CD4-positive, alpha-beta T cell treated with Interleukin-15 for 1 hour (primary cell): ENCODE data around the gene BNC1.

Source experiments
- DNase-seq: peaks from one replicate; pipeline ENCODE4 v3.0.0-alpha.2; 2020

BNC1 gene

DNA sequence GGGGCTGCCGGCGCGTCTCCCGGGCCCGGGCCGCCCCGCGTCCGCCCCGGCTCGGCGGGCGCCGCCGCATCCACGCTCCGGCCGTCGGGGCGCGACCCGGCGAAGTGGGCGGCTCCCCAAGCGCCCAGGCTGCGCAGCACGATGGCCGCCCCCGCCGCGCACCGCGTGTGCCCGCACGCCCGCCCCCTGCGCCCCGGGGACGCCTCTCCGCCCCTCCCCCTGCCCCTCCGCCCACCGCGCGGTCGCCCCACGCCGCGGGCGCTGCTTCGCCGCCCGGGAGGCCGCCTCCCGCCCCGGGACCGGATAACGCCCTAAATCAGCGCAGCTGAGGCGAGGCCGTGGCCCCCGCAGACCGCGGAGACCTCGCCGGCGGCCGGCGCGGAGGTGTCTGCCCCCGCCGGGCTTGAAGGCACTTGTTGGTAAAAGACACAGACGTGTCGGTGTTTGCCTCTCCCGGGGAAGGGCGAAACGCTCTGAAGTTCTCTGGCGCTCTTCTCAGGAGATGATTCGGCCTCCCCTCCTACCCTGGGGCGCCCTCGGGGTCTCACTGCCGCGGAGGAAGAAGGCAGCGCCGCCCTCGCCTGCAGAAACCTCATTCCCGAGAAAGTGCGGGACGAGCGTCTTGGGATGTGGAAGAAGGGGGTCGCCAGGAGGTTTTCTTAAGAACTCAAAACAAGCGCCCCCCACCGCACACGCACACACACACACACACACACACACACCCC is at the start of gene BNC1:
BNC1 (minus strand) TSS at position 106 of the 725 bp plus-strand sequence; CDS start at position 70, 36 bp downstream.
- DNase-seq, result no peak

- DNase-seq, result no peak
Measured at GRCh38 chr15:83327041-83327440, 42.6 kb upstream of the BNC1 start.

GRCh38 chr15:83324799-83325198 is 40.3 kb upstream of the BNC1 start:
- no peak for DNase-seq

GRCh38 chr15:83323296-83323711 is 38.8 kb upstream of the BNC1 start:
- DNase-seq, result no peak

DNA sequence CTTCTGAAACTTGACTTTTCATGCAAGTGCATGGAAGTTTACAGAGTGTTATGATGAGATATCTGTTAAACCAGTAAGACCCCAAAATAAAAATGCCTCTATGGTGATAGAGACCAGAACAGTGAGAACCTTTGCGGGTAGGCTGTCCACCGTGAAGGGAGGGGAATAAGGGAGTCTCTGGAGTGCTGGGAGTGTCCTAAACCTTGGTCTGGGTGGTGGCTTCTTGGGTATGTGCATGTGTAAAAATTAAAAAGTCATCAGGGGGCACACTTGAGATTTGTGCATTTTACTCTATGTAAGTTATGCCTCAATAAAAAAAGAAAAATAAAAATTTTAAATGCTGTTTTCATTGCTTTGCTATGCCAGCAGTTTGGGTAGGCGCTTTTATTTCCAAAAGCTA is 38.2 kb upstream of the BNC1 start:
- no peak for DNase-seq

DNA sequence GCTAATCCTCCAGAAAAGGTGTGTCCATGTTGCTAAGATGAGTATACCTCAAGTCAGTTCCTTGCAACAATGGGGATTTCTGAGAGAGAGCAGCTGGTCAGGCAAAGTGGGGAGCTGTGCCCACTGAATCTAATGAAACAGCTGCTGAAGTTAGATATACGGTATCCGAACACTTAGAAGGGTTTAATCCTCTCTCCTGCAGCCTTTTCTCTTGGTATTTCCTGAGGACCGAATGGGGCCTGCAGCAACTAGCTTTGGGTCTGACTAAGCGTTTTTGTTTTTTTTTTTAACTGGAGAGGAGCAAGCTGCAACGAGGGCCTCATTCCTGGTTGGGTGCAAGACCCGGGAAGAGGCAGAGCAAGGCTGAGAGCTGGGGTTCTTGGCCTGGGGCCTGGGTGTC is 37.6 kb upstream of the BNC1 start:
- DNase-seq, result no peak

DNA sequence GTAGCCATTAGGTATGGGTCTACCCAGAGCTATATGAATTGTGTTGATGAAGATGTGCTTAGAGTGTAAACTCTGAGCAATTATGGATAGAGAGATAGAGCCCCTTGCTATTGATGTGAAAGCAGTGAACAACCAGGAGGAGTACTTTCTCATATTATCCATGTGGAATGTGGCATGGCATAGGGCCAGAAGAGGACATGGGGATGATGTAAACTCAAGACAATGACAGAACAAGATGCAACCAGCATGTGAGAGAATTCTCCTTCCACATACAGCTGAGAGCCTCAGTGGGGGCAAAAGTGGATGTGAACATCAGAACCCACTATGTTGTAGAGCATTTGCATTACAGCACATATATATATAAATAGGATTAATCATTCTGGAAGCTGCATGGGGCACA is 36.4 kb upstream of the BNC1 start:
- no peak for DNase-seq

GRCh38 chr15:83320404-83320803 is 35.9 kb upstream of the BNC1 start:
- DNase-seq, result no peak

DNA sequence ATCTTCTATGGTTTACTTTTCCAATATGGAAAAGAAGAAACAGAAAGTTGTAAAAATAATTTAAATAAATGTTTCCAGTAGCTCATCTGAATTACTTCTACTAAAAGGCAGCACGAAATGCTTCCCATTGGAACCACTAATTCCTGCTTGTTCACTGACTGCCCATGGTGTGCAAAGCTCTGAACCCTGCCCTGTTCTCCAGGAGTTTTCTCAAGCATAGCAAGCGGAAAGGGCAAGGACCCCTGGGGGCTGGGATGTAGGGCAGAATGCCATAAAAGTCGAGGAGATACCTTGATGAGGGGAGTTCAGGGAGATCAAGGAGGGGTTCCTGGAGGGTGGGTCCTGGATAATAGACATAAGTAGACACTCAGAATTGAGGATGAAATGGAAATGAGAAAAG is 35.3 kb upstream of the BNC1 start:
- DNase-seq, result no peak

- no peak for DNase-seq
Measured at GRCh38 chr15:83318861-83319415, 34.5 kb upstream of the BNC1 start.

DNA sequence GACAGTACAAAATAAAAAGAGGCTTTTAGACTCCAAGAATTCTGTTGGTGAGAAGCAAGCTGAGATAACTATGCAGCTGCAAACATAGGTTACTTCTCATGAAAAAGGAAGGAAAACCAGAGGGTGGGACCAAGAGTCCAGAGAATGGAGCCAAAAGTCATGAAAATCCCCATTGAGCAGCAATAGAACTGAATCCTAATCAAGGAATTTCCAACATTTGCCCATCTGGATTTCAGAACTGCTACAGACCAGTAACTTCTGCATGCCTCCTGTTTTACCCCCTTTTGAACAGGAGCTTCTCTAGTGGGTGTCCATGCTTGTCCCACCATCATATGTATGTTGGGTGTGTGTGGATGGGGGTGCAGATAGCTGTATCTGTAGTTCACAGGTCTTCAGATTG is 33.6 kb upstream of the BNC1 start:
- DNase-seq, result no peak

- no peak for DNase-seq
Measured at GRCh38 chr15:83312071-83312470, 27.6 kb upstream of the BNC1 start.

DNA sequence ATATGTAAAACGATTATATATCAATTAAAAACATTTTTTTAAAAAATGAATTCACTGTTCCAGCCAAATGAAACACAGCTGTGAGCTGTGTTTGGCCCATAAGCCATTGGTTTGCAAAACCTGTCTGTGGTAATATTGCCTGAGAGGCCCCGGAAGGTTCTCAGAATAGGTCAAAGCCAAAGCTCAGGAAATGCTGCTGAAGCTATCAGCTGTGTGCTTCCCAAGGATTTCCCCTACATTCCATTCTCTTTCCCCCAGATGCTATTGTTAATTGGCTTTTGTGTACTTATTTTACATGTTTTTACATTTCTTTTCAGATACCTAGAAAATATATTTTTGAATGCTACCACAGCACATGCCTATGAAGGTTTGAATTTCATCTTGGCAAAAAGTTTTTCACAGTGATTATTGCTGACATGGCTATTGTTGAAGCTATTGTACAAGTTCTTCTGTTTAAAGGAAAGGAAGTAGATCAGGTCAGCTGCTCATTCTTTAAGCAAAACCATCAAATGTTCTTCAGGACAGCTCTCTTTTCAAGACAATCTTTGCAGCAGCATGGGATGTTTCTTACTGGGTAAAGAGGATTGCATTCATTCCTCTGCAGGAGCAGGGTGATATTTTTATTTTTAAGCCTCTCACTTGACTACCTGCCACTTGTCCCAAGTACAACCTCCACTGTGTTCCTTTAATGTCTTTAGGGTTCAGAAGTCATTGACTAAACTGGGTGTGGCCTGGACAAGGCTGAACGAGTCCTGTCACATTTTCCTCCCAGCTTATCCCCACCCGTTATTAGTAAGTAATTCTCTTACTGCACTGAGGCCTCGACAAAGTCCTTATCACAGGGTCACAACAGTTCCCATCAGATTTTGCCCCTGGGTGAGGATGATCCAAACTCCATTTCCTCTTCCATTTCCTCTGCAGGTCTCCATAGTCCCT is 26.3 kb upstream of the BNC1 start:
- DNase-seq, result no peak

DNA sequence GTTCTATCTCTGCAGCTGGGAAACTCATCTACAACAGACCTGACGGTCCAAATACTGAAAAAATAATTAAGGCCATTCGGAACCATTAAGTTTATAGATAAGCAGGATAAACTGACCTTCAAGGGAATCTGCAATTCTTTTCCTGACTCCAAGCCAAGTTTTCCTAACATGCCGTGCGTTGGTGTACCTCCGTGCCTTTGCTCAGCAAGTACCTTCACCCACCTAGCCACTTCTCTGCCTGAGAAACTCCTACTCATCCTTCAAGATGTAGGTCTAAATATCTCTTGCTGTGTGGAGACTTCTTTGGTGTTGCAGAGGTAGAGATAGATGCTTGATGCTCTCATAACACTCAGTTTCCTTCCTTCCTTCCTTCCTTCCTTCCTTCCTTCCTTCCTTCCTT is 24.2 kb upstream of the BNC1 start:
- DNase-seq, result no peak

GRCh38 chr15:83306561-83306960 is 22.1 kb upstream of the BNC1 start:
- no peak for DNase-seq

DNA sequence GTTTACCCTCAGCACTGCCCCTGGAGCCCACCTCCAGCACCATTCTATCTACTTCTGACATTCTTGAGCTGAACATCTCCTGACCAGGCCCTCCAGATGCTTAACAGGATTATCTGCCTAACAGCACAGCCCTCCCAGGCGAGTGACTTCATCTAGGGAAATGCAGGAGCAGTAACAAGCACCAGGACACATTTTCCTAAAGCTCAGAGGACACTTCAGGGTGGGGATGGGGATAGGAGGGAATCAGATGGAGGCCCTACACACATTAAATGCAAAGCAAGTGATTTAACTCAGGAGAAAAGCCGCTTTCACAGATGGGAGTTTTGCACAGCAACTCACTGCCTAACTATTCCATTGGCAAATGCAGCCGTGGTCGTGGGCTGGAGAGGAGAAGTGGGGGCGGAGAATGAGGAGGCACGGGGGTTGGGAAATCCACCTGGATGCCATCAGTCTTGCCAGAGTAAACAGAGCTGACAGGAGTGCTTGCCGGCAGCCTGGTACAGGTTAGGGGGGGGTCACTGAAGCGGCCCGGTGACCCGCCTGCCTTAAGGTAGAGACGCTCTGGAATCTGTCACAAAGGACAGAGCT is 21.3 kb upstream of the BNC1 start:
- no peak for DNase-seq

DNA sequence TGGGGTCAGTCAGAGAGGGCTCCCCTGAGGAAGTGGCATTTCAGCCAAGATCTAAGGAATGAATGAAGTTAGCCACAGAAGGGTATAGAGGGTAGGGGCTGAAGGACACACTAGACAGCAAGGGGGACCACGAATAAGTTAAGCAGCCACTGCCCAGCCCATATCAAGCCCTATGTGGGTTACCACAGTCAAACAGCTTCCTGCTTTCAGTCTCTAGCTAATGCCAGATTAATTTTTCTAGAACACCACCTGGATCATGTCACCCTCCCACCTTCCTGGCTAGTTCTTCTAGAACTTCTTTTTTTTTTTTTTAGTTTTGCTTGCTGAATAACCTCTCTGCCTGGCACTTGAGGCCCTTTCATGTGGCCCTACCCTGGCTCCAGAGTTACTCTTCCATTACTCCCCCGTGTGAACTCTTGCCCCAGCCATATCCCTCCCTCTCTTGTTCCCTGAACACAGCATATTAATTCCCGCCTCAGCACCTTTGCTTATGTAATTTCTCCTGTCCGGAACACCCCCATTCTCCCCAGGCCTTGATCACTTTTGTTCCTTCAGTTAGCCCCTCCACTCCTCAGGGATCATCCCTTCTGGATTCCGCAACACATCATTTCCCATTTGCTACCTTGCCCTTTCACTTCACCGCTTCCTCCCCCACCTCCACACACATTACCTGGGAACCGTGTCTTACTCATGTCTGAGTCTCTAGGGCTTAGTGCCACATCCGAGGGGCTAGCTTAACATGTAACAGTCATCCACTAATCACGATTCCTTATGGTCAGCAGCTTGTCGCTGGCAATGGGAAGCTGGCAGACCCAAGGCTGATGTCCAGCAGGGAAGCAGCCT is 20.6 kb upstream of the BNC1 start:
- DNase-seq, result no peak

GRCh38 chr15:83303535-83303934 is 19.1 kb upstream of the BNC1 start:
- no peak for DNase-seq

DNA sequence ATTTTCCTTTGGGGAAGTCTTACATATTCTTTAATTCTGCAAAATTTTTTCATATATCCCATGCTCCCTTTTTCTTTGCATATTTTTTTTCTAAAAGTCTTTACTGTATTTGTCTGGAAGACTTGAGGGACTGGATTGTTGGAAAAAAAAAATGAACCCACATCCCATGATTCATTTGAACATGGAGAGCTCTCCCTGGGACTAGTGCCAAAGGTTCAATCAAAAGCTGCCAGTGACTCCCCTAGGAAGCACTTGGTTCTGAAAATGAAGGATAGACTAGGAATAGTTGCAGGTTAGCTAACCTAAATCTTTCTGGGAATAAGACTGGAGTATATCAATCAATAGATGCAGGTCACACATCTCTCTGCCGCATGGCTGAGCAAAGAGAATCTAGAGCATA is 16.4 kb upstream of the BNC1 start:
- DNase-seq, result no peak

DNA sequence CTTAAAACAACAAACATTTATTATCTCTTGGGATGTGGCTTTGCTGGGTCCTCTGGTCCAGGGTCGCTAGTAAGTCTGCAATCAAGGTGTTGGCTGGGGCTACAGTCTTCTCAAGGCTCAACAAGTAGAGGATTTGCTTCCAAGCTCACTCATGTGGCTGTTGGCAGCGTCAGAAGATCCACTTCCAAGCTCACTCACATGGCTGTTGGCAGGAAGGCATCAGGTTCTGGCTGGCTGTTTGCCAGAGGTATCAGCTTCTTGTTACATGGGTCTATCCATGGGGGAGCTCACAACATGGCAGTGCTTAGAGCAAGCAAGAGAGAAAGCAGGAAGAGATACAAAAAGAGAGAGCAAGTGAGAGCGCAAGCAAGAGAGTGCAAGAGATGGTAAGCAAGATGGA is 15.0 kb upstream of the BNC1 start:
- no peak for DNase-seq

DNA sequence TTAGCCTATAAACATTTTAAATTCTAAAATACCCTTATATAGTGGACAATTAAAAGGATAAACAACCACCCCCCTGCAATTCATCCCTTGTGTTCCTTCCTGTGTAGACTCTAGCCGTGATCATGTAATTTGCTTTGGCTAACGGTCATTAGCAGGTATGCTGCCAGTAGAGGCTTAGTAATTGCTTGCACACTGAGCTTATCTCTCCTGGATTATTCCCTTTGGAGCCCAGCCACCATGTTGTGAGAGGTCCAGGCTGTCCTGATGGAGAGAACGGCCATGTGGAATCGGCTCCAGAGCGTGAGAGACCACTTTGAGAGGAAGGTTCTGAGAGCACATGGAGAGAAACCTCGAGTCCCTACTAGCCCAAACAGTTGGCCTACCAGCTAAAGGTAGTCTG is 11.0 kb upstream of the BNC1 start:
- DNase-seq, result no peak

DNA sequence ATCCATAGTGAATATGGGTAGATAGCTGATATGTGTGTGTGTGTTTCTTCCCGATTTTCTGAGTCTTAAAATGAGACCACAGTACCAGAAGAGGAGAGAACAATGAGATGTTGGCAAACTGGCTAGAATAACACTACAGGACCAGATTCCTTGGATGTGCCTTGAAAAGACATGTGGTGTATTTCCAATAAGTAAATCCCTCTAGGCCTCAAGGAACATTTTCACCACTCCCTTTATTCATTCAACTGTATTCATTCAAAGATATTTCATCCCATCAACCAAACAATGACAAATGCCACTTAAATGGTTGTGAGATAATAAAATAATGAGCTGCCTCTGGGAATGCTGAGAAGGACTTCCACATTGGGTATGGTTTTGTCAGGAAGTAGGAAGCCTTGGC is 8.7 kb upstream of the BNC1 start:
- DNase-seq, result no peak

GRCh38 chr15:83292317-83292716 is 7.9 kb upstream of the BNC1 start:
- DNase-seq, result no peak
